UCSD-AML1 (cell line): ENCODE results near the gene PALS1.

Experiments used
- DNase-seq: peaks from one replicate; lab custom pipeline; 2025; ENCODE audit not compliant: unreplicated experiment; lab: John Stamatoyannopoulos, UW

PALS1 gene

DNA sequence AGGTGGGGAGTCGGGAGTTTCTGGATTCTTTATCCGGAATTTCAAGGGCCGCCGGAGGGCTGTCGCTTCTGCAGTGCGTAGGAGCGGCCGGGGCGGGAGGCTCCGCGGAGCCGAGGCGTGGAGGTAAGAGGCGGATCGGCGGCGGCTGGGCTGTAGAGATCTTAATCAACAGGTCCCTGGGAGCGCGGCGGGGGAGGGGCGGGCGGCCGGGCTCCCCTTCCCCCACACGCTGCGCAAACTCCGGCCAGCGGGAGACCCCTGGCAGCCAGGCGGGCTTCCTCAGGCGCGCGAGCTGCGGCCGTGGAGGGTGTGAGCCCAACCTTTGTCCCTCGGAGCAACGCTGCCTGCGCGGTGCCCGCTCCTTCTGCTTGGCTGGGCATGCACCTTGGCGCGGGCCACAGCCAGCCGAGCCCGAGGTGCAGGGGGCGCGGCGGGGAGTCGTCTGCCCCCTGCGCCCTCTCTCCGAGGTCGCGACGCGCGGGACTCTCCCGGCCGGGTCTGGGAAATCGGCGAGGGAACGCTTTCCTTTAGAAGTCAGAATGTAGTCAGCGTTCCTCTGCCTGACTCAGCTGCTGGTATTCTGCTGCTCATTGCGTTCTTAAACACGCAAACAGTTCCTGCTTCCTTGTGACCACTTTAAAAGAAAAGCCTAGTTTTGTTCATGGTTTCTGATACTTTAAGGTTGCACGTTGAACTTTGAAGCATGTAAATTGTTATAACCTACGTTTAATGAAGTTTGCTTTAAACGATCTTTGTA, at the start of gene PALS1:
Gene PALS1, plus strand, starts transcription at position 25 of the 757 bp plus-strand sequence. CDS start 37,736 bp downstream, outside the sequence.
- DNase-seq: no peak

DNA sequence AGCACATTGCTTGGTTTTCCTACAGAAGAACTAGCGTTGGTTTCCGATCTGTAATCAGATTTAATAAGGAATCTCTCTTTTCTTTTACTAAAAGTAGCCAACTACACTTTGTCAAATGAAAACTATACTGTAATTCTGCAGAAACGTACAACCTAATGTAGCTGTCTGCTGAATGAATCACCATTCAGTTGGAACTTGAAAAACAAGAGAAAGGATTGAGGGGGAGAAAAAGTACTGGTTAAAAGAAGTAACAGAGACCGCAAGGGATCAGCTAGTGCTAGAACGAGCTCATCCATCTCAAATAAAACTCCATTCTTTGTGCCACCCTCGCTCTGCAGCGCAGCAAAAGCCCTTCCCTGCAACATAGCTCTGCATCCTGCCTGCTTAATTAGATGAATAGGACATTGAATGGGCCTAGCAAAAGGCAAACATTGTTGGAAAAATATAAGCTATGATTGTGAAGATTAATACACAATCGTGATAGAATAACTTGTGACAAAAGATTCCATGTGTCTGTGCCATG, 49.4 kb upstream of the PALS1 start:
- DNase-seq: no peak

DNA sequence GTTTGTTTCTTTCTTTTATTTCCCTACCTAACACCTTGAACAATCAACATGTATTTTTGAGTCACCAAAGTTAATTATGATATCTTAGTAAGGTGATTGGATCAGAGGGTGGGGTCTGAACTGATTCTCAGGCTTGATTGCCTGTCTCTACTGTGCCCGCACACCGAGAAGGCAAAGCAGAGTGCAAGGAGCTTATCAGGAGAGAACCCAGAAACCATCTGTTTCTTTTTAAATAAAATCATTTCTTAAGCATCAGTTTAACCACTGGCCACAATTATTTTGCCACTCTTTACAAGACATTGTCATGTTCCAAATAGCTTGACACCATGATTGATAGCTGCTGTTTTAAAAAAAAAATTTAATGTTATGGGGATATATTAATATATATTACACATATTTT, 48.9 kb upstream of the PALS1 start:
- DNase-seq: no peak

DNA sequence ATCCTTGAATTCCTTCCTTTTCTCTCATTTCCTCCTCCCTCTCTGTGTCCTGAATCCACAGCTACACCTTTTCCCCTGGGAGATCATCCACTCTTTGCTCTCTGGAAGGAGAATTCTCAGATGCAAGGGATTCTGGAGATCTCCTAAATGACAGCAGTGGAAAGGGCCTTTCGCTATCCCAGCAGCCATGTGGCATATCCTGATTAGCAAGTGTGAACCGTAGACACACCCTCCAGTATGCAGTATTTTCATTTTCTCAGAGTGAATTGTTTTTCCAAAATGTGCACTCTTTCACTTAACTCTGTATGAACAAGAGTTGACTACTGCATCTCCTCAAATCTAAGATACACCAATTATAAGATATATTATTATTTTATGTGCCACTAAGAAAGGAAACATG, 46.0 kb upstream of the PALS1 start:
- DNase-seq: no peak

DNA sequence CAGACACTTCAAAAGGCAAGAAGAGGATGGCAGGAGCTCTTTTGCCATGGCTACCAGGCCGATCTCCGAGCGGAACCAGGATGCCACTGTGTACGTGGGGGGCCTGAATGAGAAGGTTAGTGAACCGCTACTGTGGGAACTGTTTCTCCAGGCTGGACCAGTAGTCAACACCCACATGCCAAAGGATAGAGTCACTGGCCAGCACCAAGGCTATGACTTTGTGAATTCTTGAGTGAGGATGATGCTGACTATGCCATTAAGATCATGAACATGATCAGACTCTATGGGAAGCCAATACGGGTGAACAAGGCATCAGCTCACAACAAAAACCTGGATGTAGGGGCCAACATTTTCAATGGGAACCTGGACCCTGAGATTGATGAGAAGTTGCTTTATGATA, 42.2 kb upstream of the PALS1 start:
- DNase-seq: no peak

DNA sequence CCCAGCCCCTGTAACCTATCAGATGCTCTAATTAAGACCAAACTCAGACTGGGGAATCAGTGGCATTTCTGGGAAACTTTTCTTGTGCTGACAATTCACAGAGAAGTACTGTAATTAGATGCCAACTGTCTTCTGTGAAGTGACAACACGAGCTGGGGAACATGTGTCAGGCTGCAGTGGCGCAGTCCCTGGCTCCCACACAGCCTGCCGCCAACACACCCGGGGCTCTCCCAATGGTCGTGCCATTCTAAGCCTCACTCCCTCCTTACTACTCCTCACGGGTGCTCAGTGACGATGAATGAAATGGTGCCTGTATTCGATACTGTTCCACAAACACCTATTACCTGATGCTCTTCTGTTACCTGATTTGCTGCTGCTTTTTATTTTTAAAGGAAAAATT, 33.4 kb upstream of the PALS1 start:
- no peak for DNase-seq

DNA sequence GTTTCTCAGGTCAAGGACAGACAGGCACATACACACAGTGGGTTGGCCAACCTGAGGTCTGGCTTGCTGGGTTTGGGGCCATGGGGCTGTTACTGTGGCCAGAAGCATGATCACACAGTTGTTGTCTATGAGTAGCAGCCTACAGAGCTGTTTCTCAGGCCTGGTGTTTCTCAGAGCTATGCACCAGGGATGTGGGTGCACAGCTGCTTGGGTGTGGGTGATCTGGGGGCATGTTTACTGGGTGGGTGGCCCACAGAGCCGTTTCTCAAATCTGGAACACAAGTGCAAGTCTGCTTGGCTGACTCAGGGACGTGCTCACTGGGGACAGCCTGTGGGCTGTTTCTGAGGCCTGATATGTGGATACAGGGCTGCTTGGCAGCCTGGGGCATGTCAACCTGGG, 23.1 kb upstream of the PALS1 start:
- no peak for DNase-seq

DNA sequence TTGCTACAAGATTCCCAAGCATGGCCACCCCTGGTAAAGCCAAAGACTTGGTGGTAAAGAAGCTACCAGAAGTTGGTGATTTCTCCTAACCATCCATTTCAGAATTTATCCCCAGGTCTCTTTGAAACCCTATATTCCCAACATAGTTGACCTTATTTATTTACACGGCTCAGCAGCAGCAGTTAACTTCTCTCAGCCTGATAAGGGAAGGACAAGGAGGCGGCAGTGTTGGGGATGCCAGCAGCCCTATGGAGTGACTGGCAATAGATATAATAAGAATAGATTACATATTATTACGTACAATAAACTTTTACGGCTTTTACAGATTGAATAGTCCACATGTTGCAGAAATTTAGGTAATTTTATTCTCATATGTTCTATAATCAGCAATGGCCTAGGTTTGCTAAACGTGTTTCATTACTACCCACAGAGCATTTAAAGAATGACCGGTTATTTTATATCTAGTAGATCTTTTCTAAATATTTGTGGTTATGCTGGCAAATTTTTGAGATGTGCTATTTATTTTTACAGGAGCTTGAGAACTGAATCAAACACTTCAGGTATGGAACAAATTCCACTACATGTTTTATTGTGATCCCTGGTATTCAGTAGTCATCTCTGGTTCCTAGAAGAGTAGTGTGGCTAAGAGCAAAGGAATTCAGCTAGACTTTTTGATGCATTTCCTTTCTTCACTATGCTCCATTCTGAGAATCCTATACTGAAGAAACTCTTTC, 19.8 kb upstream of the PALS1 start:
- no peak for DNase-seq

DNA sequence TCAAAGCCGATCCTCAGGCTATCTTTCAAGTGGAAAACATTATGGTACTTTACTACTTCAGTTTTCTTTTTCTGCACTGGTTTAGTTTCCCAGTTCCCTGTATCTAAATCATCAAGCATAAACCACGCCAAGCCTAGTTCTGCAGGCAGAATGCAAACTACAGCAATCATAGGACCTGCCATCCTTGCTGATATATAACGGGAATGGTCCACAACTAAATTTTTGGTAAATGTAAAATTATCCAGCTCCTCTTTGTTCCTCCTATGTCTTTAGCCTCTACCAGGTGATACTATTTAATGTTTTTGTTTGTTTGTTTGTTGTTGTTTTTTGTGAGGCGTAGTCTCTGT, 19.3 kb upstream of the PALS1 start:
- DNase-seq: no peak

DNA sequence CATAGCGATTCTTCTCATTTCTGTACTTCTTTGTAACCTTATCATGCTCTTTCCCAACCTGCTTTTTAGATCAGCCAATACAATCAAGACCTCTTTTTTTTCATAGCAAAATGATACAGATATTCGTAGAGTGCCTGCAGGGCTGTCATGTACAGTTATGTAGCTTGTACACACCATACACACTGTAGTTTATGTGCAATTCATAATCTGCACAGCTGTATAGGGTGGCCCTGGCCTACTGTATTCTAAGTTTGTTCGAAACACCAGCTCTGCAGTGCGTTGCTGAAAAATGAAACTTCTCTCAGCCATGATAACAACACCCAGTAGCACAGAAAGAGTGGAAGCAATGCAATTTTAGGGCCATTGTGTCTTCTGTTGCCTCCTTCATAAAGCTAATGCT, 15.7 kb upstream of the PALS1 start:
- DNase-seq: no peak

DNA sequence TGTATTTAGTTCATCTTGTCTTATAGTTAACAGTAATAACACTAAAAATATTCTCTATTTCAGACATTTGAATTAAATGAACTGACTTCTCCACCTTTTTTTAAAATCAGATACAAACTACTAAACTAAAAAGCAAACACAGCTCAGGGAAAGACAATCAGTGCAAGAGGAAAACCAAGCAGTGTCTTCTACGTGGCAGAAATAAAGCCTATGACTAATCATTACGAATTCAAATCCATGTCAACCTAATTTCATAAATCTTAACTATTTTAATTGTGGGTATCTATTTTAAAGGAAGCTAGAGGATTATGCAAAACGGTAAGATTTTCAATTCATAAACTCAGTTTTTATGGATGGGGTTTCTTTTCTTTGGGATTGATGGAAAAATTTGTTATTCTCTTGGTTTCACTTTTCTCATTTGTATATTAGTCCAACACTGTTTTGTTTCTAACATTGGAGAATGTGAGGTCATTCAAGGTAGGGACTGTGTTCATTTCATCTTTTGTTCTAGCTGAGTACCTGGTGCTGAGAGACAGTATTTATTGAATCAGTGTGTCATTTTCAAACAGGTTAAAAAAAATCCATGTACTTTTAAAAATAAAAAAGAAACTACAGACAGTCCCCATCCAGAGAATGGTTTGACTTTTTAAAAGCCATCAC, 12.8 kb upstream of the PALS1 start:
- DNase-seq: no peak

DNA sequence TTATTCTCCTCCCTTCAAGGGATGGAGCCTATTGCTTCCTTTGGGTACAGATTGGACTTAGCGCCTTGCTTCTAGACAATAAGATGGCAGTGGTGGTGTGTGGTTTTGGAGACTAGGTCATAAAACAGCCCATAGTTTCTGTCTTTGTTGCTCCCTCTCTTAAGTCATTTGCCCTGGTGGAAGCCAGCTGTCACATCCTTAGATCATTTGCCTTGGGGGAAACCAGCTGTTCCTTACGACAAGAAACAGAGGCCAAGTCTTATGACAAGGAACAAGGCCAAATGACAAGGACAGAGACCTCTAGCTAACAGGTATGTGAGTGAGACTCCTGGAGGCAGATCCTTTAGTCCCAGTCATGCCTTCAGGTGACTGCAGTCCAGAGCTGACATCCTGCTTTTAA, 9.2 kb upstream of the PALS1 start:
- no peak for DNase-seq

DNA sequence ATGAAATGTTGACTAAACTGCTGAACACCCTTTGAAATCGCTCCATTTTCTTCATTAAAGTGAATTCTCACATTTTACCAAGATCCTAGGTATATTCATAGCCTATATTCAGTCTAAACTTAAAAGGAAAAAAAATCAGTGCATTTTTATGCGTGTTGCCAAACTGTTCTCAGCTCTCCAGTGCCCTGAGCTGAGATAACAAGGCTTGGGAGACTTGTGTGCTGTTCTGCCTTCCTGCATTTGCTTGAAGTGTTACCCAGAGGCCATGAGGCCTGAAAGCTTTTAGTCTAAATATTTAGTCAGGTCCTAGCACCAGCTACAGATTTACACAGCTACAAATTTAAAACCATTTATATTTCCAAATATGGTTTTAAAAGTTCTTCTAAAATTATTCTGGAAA, 8.6 kb upstream of the PALS1 start:
- DNase-seq: no peak

DNA sequence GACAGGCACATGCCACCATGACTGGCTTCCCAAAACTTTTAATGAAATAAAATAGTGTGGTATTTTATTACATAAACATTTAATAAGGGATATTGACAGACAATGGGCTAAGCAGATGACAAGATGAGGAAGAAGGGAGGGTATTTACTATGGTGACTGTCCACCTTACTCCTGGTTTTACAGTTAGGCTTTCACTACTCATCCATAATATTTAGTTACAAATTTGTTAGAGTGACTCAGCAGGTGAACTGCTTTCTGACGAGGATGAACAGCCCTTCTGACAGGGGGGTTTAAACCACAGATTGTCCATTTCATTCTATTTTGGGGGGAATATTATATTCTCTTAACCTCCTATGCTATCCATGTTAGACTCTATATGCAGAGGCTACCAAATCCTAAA, 3.6 kb upstream of the PALS1 start:
- no peak for DNase-seq

DNA sequence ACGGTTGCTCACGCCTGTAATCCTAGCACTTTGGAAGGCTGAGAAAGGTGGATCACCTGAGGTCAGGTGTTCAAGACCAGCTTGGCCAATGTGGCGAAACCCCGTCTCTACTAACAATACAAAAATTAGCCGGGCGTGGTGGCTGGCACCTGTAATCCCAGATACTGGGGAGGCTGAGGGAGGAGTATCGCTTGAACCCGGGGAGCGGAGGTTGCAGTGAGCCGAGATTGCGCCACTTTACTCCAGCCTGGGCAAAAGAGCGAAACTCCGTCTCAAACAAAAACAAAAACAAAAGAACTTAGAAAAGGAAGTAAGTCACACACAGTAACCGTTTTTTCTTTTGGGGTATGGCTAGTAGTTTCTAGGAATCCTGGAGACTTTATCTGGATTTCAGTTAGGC, 1.7 kb upstream of the PALS1 start:
- no peak for DNase-seq

DNA sequence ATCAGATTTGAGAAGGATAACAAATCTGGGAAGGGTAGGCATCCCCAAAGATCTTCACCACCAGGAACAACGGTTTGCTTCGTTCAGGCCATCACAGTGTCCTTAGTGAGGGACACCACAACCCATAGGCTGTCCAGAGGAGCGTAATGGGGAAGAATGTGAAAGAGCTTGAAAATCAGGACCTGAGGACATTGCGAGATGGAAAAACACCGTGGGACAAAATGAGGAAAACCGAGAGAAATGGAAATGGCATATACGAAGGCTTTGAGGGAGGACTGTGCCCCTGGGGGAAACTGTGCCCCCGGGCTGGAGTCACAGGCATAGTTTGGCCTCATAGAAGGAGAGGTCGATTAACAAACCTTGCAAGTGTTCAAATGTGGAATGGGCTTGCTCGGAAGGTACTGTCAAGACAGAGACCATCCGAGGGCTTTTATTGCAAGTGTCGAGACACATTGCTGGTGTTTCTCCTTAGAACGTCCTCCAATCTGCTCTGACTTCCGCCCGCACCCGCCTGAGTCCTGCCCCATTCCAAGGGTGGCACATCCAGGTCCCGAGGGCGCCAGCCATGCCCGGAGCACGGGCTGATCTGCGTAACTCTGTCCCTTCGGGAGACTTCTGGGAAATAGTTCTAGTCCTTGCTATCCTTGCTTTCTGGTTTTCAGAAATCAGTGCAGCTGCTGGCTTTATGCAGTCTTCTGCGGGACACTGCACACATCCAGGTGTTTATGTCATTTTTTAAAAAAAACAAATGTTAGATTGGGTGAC, 885 bp upstream of the PALS1 start:
- DNase-seq: peak; percentile 35

DNA sequence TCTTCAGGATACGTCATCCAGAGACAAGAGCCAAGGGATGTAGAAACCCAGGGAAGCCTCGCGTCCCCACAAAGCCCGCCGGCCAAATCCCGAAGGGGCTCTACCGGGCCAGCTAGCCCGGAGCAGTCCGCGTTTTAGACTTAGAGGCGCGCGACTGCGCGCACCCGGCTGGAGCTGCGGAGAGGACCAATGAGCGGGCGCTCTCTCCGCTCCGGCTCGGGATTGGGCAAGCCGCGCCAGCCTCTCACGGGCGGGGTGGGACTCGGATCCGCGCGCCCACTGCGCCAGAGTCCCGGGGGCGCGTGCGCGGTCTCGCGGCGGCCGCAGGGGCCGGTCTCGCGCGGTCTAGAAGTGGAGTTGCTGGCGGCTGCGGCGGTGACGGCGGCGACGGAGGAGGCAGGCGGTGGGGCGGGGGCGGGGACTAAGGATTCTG, 241 bp upstream of the PALS1 start:
- peak; percentile 96 for DNase-seq

DNA sequence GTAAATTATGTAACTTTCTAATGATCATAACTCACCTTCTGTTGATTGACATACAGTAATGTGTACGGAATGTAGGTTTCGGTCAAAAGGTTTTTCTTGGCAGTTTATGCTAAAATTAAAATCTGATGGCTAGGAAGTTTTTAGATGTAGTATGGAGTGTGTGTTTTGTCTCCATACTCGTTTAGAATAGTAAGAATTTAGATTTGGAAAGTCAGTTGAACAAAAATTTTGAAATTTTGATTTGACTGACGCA, 859 bp downstream of the PALS1 start:
- no peak for DNase-seq

DNA sequence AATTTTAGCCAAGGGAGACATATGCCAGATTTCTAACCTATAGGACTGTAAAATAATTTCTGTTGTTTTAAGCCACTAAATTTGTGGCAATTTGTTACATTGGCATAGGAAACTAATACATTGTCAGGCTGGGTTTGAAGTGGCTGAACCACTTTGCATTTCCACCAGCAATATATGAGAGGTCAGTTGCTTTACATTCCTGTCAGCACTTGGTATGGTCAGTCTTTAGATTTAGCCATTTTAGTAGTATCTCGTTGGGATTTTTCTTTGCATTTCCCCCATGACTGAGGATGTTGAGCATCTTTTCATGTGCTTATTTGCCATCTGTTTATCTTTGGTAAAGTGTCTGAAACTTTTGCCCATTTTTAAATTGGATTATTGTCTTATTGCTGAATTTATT, 3.9 kb downstream of the PALS1 start:
- no peak for DNase-seq

DNA sequence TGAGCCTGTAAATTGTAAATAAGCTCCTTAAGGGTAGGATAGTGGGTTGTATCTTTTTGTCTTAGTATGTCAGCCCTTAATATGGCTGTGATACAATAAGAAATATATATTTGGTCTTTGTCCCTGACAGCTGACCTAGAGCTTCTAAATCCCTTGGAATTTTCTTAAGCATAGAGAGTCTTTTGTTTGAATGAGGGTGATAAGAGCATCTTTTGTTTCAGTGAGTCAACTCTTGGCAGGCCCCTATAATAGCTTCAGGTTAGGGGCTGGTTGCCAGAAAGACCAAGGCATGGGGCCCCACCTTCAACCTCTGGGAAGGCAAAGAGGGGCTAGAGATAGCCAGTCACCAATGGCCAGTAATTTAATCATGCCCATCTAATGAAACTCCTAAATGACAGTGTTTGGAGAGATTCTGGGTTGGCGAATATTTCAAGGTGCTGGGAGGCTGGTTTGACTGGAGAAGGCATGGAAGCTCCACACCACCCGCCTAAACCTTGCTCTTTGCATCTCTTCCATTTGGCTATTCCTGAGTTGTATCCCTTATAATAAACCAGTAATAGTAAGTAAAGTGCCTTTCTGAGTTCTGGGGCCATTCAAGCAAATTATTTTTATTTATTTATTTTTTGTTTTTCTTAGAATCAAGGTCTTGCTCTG, 10.5 kb downstream of the PALS1 start:
- no peak for DNase-seq

DNA sequence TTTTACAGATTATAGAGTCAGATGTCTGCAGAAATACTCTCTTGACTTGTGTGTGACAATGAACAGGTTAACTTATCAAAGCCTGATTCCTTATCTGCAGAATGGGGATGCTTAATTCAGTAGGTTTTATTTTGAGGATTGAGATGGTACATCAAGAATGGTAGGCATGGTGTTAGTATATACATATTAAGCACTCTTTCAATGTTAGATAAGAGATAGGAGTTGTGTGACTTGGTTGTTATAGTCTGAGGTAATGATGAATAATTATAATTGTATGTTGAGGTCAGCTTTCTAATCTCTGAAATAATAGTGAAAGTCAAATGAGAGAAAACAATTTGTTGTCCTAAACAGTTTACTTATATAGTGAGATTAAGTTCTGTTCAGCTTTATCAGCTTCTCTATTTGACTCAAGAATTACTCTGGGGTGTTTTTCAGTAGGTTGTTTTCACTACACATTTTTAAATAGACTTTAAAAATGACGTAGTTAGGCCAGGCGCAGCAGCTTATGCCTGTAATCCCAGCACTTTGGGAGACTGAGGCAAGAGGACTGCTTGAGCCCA, 11.9 kb downstream of the PALS1 start:
- no peak for DNase-seq
